Head of caudate nucleus (tissue), 42 donors: ENCODE data around the gene CYB5A.
"Not testable (repeated sequence)": the region's sequence is repeated elsewhere in the genome, so short reads cannot be mapped to it uniquely, and the experiment has no call there.

ENCODE experiments used
- DNase-seq, 42 donors: peaks; one replicate each; pipeline versions ENCODE4 v3.0.0 to v3.0.0-alpha.2; 2020 to 2021; ENCODE audit warnings: mixed read lengths in 7 of 42
- intact Hi-C: fragments of 100-400 bp; cut with DNase I; formaldehyde crosslinking; loops from one replicate; pipeline ENCODE4 v1.15.0; 2022

The CYB5A gene, protein sequence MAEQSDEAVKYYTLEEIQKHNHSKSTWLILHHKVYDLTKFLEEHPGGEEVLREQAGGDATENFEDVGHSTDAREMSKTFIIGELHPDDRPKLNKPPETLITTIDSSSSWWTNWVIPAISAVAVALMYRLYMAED

DNA sequence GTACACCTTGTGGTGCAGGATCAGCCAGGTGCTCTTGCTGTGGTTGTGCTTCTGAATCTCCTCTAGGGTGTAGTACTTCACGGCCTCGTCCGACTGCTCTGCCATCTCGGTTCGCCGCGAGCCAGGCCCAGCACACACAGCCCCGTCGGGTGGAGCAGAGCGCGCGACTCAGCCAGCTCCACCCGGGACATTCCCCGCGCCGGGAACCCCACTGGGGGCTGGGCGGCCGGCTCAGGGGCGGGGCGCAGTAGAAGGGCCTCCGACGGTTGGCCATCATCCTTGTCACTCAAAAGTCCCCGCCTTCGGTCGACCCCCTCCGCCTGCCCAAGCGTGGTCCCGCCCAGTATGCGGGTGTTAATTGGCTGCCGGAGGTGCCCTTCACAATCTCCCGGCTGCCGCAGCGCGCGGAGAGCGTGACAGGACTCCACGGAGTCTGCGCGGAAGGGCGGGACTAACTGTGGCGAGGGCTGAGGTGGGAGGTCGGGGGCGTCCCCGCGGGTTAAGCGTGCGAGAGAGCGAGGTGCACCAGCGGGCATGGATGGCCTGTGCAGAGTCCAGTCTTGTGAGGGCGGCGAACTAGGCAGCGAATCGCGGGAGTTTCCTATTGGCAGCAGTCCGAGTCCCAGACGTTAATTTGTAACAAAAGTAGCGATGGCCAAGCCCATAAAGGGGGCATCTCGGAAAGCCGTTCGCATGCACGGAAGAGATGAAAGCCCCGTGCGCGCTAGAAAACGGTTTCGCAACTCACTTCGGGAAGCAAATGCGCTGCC, at the start of gene CYB5A:
Gene CYB5A, minus strand, starts transcription at position 193 of the 770 bp plus-strand sequence. Its CDS starts 88 bp downstream, at position 105.
- intact Hi-C loops = no loop called here
- peak; percentile 96 to 100 (median 100) for DNase-seq

DNA sequence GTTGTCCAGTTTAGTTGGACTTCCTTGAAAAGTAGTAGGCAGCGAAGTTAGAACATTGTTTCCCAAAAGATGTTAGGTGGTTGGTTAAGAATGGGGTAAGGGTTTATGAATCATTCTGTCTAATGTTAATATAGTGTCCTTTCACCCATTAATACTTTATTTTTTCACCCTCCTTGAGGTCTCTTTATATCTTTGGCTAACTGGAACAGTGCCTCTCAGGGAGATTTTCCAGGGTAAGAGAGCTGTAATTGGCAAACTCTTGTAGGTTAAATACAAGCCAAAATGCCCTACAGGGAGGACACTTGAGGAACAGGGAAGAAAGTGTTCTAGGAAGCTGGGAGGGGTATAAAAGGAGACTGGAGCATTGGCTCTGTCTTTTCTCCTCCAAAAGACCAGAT, 46.1 kb upstream of the CYB5A start:
- DNase-seq = no peak
- intact Hi-C loops = no loop called here

DNA sequence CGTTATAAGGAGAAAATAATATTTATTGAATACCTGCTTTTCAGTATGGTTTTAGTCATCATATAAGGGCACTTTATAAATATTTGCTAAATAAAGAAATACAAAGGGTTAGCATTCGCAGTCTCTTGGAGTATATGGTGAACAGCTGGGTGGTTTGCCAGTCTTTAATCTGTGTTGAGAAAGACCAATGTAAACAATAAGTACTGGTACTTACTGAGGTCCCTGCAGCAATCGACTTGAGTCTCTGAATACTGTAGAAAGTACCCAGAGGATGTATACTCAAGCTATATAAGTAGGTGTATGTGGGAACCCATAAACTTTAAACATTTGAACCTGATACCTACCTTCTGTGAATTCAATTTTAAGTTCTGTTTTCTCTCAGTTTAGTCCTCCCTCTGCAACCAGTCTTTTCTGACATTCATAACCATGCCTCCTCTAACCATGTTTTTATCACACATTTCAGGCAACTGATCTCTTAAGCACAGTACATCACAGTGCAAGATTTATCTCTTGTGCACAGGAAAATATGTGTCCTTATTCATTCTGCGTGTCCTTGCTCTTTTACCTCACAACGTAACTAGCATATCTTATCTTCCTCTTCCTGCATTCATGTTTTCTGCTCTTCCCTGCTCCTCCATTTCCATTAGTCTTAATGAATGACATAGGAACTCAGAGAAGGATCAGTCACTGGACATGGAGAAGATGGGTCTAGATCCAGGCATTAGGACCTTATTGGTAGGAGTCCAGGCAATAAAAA, 45.6 kb upstream of the CYB5A start:
- intact Hi-C loops = no loop called here
- no peak for DNase-seq

DNA sequence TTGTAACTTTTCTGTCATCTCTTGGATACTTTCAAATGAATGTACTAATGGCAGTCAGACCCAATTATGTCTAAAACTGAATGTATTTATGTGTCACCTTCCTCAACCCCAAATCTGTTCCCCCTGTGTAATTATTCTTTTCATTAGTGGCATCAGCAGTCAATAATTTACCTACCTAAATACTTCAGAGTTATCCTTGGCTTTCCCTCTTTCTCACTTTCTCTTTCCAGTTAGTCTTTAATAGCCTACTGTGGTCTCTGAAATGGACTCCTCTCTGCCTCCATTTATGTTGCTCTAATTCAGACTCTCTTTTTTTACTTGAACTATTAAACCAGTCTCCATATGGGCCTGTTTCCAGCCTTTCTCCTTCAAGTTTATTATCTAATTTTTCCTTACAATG, 44.9 kb upstream of the CYB5A start:
- no peak for DNase-seq
- intact Hi-C loops = no loop called here

DNA sequence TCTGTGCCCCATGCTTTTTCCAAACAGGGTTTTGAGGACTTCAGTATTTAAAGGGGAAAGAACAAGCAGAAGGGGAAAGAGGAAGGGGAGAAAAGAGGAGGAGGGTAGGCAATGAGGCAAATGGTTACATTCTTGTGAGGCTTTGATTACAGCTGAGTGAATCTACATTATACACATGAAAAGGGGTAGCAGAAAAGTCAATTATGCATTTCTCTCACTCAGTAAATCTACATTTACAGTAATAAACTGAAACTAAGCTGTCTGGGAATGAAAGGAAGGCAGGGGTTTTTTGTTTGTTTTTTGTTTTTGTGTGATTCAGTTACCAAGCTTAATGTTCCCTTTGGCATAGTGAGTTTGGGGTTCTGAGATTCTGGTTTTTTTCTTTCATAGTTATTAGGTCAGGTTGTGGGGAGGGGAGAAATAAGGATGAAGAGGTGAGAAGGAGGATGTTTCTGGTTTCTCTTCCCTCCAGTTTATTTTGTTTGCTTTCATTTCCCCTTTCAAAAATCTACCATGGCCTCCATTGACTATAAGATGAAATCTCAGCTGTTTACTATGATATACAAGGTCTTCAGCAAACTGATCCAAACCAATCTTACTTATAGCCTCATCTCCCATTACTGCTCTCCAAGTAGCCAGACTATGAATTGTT, 42.6 kb upstream of the CYB5A start:
- intact Hi-C loops = loop anchor here (5.0 kb wide), 1 partner anchor 132 kb away; no protein-coding TSS in a partner anchor
- DNase-seq = no peak

DNA sequence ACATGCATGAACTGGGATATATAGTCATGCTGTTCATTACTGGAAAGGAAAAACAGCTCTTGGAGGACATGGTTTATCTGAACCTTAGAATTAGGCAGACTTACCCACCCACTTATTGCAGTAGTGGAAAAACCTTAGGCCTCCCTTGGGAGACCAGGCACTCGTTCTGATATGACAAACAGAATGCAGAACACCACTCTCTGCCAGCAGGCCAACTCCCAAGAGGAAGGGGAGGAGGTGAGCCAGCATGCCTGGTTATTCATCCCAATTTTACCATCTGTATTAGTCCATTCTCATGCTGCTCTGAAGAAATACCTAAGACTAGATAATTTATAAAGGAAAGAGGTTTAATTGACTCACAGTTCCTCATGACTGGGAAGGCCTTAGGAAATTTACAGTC, 41.3 kb upstream of the CYB5A start:
- intact Hi-C loops = loop anchor here (5.0 kb wide), 1 partner anchor 131 kb away; no protein-coding TSS in a partner anchor
- no peak for DNase-seq

DNA sequence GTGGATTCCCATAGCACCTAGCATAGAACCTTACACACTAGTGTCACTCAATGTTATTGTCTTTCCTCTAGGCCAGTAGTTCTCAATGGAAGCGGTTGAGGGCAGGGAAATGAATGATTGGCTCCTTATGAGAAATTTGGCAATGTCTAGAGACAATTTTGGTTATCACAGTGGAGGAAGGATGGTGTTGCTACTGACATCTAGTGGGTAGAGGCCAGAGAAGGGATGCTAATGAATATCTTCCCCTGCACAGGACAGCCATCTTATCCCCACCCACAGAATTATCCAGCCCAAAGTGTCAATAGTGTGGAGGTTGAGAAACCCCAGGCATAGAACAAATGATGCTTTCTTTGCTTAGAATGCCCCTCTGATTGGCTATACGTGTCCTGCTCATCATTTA, 39.6 kb upstream of the CYB5A start:
- DNase-seq = peak in 2 of 42 donors; percentile 2 to 5
- intact Hi-C loops = loop anchor here (5.0 kb wide), 1 partner anchor 129 kb away; no protein-coding TSS in a partner anchor

DNA sequence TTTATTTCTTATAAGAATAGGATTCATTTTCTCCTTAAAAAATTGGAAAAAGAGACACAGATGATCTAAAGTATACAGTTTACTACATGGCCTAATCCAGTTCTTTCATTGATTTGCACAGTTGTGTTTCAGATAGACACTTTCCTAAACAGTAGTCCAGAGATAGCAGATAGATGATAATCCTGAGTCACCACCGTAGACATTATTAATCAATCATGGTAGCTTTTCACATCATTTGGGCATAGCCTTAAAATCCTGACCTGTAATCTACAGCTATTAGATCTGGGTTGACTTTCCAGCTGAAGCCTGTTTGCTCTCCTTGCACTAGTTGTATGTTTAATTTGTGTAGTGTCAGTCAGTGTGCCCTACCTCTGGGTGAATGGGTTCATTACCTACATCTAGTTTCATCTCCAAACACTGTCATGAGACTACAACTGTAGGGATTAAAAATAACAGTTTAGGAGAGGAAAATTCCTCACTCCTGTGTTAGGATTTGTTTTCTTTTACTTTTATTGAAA, 38.0 kb upstream of the CYB5A start:
- DNase-seq = no peak
- intact Hi-C loops = loop anchor here (5.0 kb wide), 1 partner anchor 127 kb away; no protein-coding TSS in a partner anchor

DNA sequence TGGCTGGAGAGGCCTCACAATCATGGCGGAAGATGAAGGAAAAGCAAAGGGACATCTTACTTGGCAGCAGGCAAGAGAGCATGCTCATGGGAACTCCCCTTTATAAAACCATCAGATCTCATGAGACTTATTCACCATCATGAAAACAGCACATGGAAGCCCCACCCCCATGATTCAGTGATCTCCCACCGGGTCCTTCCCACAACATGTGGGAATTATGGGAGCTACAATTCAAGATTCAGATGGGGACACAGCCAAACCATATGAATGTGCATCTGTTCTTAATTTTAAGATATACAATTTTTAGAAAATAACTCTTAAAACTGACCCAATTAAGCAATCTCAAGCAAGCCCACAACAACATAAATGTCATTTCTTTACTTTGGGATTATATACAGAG, 36.4 kb upstream of the CYB5A start:
- DNase-seq = no peak
- intact Hi-C loops = no loop called here

DNA sequence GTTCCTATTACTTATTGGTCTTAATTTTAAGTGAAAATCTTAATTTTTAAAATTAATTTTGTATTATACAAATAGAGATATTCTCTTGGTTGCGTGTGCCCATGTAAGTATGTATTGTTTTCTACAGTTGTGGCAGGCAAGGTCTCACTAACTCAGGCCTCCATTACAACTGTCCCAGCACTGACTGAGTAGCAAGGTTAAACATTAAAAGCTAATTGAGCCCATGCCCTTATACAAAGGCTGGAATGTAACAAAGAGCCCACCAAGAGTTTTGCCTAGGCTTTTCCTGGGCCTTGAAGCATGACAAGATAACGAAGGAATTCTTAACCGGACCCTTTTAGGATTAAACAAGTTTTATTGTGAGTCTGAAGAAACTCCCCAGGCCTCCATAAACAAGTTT, 35.0 kb upstream of the CYB5A start:
- intact Hi-C loops = not testable (repeated sequence)

DNA sequence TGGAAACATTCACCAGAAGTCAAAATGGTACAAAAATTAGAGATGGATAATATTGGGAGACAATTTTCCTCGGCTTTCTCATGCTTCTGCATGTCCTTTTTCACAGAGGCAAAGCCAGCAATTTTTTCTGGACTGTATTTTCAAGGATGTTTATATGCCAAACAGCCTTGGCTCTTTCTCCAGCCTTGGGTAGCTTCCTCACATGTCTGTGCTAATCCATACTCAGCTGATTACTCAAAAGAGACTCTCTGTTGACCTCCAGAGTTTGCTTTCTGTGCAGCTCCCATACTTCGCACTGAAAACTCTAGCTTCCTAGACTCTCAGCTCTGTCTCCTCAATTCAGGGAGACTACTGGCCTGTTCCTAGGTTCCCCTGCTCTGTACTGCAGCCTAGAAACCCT, 34.5 kb upstream of the CYB5A start:
- intact Hi-C loops = no loop called here
- no peak for DNase-seq

More for the DNA sequence above, 35.0 kb upstream of the CYB5A start:
- DNase-seq = not testable (repeated sequence)

DNA sequence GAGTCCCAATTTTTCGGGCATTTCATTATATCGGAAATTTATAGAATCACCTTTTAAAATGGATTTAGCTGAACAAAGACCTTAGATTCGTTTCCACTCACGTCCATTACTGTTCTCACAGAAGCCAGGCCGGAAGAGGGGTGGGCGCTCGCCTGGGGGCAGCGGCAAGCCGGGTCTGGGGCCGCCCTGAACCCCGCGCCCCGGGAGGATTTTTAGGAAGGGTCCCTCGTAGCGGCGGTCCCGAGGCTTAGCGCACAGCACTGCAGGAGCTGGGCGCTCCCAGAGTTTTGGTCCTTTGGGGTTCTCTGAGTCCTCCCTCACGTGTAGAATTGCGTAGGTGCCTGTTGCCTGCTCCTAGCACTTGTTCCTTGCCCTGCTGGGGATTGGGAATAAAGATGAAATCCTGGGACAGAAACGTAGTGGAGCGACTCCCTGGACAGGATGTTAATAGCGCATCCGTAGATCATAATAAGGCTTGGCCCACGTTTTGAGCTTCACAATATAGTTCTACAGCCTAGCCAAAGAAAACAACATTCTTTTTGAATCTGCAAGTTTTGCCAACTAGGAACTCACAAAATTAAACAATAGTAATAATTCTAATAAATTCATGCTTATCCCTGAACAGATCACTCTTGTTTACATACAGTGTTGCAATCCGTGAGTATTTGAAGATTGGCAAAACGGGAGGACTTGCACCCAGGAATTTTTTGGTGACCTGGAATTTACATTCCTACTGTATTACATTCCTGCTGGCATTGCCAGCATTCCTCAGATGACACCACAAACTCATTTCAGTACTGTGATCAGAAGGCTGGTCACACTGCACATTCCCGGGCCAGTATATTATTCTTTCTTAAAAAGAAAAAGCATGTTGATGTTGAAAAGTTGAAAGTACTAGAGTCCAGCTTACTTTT, 24.8 kb upstream of the CYB5A start:
- intact Hi-C loops = no loop called here
- DNase-seq = no peak

DNA sequence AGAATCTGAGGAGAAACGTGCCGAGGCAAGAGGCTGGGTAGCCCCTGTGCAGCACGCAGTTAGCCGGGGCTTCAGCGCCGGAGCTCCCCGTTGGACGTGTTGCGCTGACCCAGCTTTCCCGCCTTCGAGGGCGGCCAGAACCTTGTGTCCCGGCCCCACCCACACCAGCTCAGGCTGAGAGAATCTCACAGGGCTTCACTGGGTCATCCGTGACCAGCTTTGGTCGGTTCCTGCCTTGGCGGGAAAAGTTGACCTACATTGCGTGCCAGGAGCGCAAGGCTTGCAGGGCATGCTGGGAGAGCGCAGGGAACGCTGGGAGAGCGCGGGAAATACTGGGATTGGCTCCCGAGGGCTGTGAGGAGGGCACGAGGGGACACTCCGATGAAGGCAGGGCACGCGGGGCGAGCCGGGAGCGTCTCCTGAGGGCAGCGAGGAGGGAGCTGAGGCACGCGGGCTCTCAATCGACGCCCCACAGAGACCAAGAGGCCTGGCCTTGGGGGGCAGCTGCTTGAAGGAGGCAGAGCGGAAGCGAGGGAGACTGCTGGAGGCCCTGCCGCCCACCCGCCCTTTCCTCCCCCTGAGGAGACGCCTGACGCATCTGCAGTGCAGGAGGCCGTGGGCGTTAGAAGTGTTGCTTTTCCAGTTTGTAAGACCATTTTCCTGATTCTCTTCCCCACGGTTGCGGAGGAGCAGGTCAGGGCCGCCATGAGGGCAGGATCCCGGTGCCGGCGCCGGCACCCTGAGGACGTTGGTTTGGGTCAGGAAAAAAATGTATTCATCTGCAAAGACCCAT, 23.9 kb upstream of the CYB5A start, which contains the start of gene C18orf63:
Gene C18orf63, plus strand, starts transcription at position 376 of the 793 bp plus-strand sequence. CDS start 2,027 bp downstream, outside the sequence.
- DNase-seq = no peak
- intact Hi-C loops = no loop called here

DNA sequence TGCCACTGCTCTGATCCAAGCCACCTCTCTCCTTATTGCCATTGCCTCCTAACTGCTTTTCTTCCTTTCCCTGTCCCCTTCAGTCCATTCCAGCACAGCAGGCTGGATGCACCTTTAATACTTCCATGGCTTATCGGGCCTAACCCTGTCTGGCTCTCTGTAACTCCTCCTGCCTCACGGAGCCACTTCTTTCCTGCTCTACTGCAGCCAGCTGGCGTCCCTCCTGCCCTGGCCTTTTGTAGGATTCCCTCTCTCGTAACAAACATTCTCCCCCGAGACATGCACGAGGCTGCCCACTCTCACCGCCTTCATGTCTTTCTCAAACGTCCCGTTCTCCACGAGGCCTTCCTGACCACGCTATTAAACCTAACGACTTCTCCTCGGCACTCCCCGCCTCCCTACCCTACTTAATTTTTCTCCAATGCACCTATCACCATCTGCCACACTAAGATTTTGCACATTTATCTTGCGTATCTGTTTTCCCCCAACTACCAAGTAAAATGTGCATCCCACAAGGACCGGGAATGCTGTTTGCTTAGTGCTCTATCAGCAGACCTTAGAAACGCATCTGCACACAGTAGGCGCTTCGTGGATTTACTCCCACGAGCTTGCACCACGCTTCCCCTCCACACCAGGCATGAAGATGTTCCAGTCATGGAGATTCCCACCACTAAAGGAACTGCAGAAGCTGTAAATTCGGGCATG, 23.1 kb upstream of the CYB5A start:
- intact Hi-C loops = no loop called here

DNA sequence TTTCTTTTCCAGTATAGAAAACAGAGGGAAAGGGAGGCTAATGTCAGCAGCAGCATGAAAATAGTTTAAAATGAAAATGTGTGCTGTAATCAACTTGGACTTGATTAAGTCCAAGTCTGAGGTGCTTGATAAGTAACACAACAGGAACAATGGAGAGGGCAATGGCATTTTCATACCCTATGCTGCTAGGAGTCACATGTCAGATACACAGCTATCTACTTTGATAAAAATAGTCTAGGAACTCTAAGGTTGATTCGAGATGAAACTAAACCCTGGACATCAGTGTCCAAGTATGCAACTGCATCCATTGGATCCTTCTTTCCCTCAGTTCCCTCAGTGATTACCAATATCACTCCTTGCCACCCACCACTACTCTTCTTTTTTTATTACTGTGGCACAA, 19.2 kb upstream of the CYB5A start:
- intact Hi-C loops = no loop called here

More for the DNA sequence above, 23.1 kb upstream of the CYB5A start:
- no peak for DNase-seq

DNA sequence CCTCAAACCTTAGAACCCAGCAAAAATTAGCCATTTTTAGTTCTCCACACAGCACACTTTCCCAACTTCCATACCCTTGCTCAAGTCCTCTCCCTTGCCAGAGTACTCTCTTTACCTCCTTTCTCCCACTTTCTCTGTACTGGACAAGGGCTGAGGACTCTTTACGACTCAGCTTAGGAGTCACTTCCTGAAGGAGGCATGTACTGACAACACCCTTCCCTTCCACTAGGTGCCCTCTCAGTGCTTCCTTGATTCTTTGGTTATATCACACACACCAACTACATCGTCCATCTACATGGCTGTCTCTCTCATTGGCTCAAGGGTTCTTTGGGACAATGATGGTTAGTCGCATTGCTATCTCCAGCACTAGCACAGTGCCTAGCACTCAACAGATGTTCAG, 18.6 kb upstream of the CYB5A start:
- intact Hi-C loops = no loop called here
- DNase-seq = no peak

More for the DNA sequence above, 19.2 kb upstream of the CYB5A start:
- DNase-seq = no peak

DNA sequence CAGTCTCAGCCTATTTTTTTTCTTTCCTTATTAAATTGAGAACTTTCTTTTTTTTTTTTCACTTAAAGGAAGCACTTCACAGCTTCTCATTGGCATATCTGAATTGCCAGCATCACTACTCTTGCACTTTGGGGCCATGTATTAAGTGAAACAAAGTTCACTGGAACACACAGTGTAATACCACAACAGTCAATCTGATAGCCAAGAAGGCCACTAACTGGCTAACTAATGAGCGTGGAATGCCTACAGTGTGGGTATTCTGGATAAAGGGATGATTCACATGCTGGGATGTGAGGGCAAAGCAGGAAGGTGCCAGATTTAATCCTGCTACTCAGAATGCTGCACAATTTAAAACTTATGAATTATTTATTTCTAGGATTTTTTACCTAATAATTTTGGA, 12.2 kb upstream of the CYB5A start:
- DNase-seq = no peak
- intact Hi-C loops = no loop called here
